HG02973 (cell line): Measurements from ENCODE around the gene MRPL45.

ENCODE experiments used
- ATAC-seq: cut with Tn5 transposase; IDR thresholded peaks from one replicate; pipeline ENCODE4 v1.9.1; 2021; ENCODE audit warnings: moderate library complexity; ENCODE audit not compliant: unreplicated experiment

The MRPL45 gene

DNA sequence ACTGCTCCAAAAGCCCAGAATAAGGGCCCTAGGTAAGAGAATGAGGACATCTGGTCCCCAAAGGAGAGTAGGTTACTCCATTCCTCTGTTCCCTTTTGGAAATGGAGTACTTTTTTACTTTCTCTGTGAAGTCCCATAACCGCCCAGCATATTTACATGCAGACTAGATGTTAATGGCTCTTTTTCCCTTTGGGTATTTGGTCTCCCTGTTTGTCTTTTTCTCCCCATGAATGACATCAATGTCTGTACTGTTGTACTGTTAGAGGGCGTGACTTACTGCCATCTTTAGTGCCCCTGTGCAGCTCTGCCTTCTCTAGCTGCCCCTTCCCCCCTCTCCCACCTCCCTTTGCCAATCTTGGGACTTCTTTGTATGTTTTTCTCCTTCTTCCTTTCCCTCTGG, 27.8 kb downstream of the MRPL45 start:
- no peak for ATAC-seq

DNA sequence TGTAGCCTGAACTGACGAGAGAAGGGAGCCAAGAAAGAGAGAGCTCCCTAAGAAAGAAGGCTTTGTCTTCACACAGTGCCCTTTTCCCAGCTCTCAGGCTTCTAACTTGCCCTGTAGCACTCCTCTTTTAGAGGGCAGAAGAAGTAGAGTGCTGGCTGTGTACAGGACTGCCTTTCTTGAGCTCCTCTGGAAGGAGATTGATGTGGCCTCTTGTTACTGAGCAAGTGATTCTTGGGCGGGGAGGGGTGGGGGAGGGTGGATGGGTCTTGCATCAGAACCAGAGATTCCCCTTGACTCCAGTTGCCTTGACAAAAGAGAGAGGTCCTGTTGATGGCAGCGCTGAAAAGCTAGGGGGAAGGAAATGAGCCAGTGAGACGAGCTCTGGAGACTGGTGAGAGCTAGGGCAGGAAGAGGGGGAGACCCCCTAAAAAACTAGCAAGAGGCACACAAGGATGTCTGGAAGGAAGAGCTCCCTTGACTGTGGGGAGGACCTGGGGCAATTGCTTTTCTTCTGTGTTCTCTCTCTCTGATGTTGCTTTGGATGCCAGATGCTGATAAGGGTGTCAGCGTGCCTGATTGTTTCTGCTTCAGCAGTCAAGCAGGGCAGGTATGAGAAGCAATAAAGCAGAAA, 28.4 kb downstream of the MRPL45 start:
- ATAC-seq = no peak

- no peak for ATAC-seq
Observed at GRCh38 chr17:38326996-38327792, 30.2 kb downstream of the MRPL45 start.

GRCh38 chr17:38327936-38328335, 31.0 kb downstream of the MRPL45 start:
- ATAC-seq = no peak

DNA sequence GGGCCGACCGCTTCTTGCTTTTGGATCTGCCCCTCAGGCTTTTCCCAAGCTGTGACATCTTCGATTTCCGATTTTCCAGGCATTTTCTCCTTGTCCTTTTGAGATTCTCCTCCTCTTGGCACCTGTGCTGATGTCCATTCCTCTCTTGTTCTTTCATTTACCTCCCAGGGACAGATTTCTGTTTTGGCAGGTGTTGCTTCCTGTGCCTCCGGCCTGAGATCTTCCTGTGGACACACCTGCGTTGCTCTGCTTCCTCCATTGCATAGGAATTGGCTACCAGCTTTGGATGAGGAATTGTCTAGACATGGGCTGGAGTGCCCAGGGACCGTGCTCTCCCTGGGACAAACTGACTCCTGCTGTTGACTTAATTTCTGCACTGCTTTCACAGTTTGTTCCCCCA, 31.7 kb downstream of the MRPL45 start:
- no peak for ATAC-seq

DNA sequence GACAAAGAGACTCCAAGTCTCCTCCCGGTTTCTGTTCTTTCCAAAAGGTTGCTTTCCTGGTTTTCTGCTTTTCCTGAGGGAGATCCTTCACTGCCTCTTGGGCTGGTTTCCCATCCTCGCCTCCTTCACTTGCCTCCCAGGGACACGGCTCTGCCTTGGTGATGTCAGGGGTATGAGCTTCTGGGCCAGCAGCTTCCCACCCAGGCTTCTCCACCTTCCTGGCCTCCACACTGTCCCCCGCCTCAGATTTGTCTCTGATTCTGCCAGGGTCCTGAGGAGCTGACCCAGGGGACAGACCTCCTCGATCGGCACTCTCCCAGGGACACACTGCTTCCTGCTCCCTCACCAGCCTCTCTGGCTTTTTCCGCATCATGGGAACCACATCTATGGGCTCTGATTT, 32.3 kb downstream of the MRPL45 start:
- ATAC-seq = no peak

GRCh38 chr17:38329808-38330730, 33.1 kb downstream of the MRPL45 start:
- no peak for ATAC-seq

DNA sequence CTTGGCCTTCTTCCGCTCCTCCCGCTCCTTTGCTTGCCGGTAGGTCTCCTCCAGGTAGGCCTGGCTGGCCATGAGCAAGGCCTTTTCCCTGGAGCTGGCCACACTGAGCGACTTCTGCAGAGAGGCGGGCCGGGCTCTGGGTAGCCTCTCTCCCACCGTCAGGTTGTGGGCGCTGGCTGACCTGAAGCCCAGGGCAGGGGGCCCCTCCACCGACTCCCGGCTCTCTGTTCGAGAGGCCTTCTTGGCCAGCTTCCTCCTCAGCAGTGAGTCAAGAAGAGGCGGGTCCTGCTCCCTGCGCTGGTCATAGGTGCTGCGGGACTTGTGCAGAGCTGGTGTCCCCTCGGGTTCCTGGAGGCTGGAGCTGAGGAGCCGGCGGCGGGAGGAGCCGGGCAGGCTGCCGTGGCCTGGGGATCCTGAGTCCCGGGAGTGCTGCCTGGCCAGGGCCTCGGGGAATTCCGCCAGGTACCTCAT, 34.0 kb downstream of the MRPL45 start:
- ATAC-seq = no peak

GRCh38 chr17:38332735-38333134, 35.8 kb downstream of the MRPL45 start:
- no peak for ATAC-seq

GRCh38 chr17:38333635-38334295, 36.8 kb downstream of the MRPL45 start:
- ATAC-seq = no peak

GRCh38 chr17:38334480-38335364, 37.8 kb downstream of the MRPL45 start:
- ATAC-seq = no peak

DNA sequence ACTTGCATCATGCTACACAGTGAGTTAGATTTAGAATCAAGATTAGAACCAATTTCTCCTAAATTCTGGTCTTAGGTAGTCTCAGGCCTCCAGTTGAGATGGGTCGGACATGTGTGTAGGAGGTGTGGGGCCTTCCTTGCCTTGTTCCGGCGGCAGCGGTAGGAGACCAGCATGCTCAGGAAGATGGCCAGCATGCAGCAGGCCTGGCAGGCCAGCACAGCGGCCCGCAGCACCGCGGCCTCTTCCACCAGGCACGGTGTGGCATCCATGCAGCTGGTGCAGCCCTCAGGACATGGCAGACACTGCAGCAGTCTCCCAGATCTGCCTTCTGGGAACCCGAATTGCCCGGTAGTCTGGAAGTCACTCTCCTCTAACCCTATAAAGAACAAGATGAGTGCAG, 39.9 kb downstream of the MRPL45 start:
- no peak for ATAC-seq

- ATAC-seq = no peak
Observed at GRCh38 chr17:38338053-38338452, 41.1 kb downstream of the MRPL45 start.

DNA sequence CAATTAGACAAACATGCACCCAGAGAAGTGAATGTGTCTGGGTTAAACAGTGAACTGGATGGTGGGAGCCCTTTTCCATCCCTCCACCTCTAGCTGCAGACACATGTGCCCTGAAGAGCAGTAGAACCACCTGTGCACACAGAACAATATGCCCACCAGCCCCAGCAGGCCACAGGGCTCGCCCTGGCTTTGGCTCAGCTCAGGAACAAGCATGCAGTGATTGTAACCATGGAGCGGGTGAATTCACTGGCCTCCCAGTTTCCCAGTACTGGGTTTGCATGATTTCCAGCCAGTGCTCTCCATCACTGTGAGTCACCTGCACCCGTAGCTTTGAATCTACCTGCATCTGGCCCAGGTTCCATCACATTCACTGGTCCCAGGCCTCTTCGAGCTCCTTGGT, 41.6 kb downstream of the MRPL45 start:
- no peak for ATAC-seq

GRCh38 chr17:38339891-38340290, 42.9 kb downstream of the MRPL45 start:
- no peak for ATAC-seq

DNA sequence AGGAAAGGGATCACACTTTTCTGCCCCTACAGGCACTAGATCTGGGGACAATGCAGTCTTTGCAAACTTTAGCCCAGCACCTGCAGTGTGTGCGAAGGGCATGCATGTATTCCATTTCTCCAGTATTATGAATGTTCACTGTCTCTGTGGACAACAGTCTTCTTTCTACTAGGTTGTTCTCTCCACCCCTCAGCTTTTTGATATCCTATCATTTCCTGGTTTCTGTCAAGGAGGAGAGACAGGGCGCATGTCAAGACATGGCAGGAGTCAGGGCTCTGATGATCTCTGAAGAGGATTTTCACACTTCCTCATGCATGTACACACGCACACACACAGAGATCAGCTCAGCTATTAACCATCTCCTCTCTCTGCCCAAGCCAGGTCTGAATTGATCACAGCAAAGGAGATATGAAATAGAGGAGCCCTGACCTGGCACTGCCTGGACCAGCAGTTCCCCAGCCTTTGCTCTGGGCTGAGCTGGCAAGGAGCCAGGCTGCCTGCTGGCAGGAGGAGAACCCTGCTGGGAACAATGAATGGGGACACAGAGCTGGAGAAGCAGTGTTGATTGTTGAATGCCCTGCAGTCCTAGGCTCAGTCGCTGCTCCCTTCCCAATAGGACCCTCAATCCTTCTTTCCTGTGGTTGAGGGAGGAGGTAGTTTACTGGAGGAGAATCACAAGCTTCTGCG, 44.2 kb downstream of the MRPL45 start:
- no peak for ATAC-seq

DNA sequence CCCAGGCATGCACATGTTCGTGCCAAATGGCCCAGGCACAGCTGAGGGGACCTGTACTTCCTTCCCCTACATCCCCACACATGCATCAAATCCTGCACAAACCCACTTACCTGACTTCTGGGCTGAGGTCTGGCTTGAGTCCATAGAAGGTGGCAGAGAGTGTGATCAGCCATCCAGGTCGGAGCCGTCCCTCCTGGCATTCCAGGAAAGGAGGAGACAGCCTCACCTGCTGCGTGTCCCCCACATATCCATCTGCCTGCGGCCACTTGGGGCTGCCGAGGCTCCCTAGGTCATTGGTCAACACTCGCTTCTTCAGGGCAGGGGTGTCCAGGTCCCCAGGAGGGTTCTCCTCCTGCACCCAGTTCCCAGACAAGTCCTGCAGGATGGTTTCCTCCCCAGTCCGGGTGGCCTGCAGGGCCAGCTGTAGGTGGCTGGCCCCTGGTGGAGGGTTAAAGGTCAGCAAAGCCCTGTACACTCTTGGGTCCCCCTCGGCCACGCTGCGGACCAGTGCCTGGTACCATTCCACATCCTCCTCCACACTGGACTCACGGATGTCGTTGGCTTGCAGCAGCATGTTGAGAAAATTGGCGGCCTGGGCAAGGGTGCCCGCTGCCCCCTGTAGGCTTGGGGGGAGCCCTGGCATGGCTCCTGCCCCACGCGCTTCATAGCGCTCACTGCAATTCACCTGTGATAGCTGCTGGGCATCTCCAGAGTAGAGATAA, 46.1 kb downstream of the MRPL45 start:
- ATAC-seq = no peak

DNA sequence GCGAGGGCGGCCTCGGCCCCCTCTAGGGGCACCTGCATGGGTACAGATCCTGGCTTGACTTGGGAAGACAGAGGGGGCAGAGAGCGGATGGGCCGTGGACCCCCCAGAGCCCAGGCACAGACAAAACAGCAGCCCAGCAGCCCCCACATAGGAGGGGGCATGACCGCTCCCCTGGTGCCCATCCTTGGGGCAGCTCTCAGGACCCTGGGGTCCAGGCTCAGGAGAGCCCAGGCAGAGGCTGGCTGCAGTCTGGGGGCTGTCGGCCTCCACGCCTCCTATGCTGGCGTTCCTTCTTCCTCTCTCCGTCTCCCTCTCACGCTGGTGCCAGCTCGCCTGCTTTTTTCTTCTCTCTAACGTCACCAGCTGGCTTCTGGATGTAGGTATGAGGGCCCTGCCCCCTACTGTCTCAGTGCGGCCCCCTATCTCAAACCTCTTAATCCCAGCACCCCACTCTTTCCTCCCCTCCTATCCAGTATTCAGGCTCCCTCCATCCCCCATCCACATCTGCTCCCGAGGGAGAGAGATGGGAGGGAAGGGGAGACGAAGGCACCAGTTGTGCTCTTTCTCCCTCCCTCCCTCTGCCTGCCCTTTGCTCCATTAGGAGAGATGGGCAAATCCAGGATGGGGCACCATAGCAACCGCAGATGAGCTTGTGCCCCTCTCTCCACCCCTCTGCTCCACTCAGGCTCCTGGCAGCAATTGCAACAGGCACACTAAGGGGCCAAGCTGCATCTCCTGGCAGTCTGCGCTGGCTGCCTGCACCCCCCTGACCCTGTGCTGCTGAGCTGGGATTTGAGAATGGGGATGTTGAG, 46.8 kb downstream of the MRPL45 start, which contains the start of gene GPR179:
TSS of gene GPR179 (minus strand) at position 349 of the 812 bp plus-strand sequence. CDS start at position 182, 167 bp downstream.
- ATAC-seq = no peak
